GM13977 (cell line): ENCODE results near the gene TARBP2.
A peak's percentile ranks its signal among the peaks of the same experiment; 100 is the strongest.

Experiments used
- DNase-seq: peaks from one replicate; pipeline ENCODE4 v3.0.0; 2012; ENCODE audit warnings: low spot score
- in situ Hi-C: fragments of 300-500 bp; cut with MboI; formaldehyde crosslinking; loops from one replicate; pipeline ENCODE4 v1.12.0; 2022; ENCODE audit warnings: low sequenced_read_pairs, low pct_unique_long_range_greater_than_20kb, mixed read lengths, inconsistent platforms; ENCODE audit not compliant: unreplicated experiment
- TF ChIP-seq, protein P1 (sequence below): IDR thresholded peaks from 2 replicates; pipeline ENCODE4 v1.5.1; 2012; ENCODE audit warnings: mild to moderate bottlenecking, control low read depth; ENCODE audit not compliant: insufficient read depth; ENCODE audit errors: extremely low read depth, missing control alignments

Gene TARBP2

DNA sequence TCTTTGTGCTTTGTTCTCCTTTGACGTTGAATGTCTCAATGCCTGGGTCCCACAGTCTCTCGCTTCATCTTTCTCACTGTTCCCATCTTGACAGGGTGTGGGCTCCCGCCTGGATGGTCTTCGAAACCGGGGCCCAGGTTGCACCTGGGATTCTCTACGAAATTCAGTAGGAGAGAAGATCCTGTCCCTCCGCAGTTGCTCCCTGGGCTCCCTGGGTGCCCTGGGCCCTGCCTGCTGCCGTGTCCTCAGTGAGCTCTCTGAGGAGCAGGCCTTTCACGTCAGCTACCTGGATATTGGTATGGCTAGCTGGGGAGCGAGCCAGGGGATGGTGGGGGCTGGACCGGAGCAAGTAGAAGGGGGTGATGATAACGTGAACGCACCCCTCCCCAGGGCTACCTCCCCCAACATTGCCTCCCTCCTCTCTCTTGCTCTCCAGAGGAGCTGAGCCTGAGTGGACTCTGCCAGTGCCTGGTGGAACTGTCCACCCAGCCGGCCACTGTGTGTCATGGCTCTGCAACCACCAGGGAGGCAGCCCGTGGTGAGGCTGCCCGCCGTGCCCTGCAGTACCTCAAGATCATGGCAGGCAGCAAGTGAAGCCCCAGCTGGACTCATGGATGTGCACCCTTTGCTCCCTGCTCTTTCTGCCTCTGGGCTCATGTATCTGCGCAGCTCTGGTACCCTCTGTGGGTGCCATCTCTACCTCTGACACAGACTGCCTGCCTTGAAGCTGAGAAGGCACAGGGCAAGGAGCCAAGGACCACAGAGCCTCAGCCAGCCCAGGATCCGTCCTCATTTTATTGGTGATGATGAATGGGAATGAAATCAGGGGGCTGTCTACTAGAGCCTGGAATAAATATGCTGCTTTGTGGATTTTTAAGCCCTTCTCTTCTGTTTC lies 4.7 kb downstream of the TARBP2 start:
- in situ Hi-C loops = no loop called here
- TF ChIP-seq, protein P1, sequence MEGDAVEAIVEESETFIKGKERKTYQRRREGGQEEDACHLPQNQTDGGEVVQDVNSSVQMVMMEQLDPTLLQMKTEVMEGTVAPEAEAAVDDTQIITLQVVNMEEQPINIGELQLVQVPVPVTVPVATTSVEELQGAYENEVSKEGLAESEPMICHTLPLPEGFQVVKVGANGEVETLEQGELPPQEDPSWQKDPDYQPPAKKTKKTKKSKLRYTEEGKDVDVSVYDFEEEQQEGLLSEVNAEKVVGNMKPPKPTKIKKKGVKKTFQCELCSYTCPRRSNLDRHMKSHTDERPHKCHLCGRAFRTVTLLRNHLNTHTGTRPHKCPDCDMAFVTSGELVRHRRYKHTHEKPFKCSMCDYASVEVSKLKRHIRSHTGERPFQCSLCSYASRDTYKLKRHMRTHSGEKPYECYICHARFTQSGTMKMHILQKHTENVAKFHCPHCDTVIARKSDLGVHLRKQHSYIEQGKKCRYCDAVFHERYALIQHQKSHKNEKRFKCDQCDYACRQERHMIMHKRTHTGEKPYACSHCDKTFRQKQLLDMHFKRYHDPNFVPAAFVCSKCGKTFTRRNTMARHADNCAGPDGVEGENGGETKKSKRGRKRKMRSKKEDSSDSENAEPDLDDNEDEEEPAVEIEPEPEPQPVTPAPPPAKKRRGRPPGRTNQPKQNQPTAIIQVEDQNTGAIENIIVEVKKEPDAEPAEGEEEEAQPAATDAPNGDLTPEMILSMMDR = no peak
- no peak for DNase-seq

DNA sequence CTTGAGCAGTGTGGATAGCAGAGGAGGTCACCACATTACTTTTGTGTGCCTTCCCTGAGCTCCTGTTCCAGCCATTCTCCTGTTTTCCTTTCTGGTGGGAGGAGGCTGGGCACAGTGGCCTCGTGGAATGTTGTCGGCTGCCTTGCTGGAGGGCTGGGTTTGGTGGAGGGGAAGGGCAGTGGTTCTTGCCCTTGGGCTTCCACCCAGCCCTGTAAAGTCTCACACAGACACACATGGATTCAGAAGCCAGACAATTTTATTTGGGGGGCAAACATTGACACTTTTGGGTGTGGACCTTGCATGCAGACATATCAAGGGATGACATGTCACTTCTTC lies 5.3 kb downstream of the TARBP2 start:
- TF ChIP-seq, protein P1 = no peak
- no peak for DNase-seq
- in situ Hi-C loops = no loop called here

DNA sequence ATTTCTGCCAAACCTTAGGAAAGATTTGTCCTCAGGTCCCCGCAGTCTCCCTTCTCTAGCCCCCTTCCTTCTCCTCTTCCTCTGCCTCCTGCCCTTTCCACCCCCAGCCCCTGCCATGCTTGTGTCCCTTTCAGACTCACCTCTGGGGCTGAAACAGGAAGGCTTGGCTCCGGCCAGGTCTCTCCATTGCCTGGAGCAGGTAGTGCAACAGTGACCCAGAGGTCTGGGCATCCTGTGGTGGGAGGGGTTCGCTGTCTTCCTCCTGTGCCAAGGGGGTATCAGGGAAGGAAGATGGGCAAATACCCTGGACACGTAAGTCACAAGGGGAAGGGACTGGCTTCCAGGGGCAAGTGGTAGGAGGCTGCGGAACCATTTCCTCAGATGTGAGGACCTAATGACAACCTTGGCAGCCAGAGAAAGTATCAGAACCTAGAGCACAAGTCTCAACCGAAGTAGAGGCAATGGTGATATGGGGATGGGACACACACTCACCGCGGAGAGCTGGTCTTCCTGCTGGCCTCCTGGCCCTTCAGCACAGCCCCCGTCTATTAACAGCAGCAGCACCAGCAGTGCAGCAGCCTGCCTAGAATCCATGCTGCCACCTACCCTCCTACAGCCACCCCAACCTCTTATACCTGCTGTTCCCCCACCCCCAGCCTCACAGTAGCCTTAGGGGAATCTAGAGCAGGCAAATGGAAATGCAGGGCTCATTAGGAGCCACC lies 6.0 kb downstream of the TARBP2 start, which contains the start of gene NPFF:
TSS of gene NPFF (minus strand) at position 604 of the 722 bp plus-strand sequence. CDS start at position 594, 10 bp downstream.
- TF ChIP-seq, protein P1 = no peak
- no peak for DNase-seq
- in situ Hi-C loops = no loop called here

DNA sequence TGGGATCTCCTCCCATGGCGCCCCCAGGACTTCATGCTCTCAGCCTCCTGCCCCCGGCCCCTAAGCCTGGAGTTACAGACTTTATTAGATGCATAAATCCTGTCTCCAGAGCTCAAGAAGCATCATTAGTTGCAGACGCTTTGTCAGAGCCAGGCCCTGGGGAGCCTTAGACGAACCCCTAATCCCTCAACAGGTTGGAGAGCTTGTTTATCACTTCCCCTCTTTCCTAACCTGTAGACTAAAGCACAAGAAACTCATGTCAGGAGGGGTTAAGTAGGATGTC lies 6.5 kb downstream of the TARBP2 start:
- DNase-seq = no peak
- in situ Hi-C loops = no loop called here

DNA sequence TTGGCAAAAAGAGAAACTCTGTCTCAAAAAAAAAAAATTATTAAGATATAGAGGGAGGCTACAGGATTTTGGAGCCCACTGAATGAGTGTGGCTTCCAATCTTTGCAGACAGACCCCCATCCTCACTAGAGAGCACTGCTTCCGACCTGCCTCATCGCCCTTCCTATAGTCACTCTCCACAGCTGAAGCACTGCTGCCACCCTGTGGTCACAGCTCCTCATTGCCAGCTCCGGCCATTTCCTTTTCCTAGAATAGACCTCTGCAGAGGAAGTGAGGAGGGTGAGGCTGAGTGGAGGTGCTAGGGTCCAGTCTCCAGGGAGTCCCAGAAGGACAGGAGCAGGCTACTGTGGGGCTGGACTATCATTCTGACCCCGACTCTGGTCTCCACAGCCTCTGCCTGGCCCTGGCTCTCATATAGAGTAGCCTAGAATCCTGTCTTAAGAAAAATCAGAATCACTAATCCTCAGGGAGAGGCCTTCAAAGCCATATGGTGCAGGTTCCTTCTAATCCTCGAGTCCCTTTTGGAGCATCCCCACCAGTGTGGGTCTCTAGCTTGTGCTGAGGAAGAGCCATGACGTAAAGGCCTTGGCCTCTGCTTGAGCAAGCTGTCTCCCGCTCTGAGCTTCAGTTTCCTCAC lies 7.6 kb downstream of the TARBP2 start:
- in situ Hi-C loops = no loop called here
- TF ChIP-seq, protein P1 = peak; percentile 97

More for the DNA sequence above, 6.5 kb downstream of the TARBP2 start:
- TF ChIP-seq, protein P1 = no peak

DNA sequence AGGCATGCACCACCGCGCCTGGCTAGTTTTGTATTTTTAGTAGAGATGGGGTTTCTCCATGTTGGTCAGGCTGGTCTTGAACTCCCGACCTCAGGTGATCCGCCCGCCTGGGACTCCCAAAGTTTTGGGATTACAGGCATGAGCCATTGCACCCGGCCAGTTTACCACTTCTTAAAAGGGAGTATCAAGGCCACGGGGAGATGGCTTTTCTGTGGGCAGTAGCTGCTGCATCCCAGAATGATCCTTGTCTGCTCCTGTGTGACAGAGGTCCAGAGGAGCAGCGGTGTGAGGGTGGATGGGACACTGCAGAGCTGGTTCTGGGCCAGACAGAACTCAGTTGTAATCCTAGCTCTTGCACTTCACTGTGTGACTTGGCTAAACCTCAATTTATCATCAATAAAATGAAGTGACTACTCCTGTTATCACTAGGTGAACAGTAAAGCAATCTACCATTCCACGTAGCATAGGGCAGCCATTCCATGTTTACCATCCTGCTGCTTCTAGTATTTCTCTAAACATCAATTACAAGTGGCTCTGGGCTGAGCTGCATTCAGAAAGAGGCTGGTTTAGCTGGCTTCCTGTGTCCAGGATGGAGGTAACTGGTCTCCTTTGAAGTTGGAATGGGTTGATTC lies 9.2 kb downstream of the TARBP2 start:
- TF ChIP-seq, protein P1 = no peak
- no peak for DNase-seq
- in situ Hi-C loops = no loop called here

More for the DNA sequence above, 7.6 kb downstream of the TARBP2 start:
- peak; percentile 81 for DNase-seq
